ENCODE data around the gene FJX1. TPM values are rescaled to one million over a fixed set of nuclear protein-coding genes. Genes with fewer than 3 reads are reported as not detected.
A peak's percentile ranks its signal among the peaks of the same experiment; 100 is the strongest.

FJX1 gene, protein sequence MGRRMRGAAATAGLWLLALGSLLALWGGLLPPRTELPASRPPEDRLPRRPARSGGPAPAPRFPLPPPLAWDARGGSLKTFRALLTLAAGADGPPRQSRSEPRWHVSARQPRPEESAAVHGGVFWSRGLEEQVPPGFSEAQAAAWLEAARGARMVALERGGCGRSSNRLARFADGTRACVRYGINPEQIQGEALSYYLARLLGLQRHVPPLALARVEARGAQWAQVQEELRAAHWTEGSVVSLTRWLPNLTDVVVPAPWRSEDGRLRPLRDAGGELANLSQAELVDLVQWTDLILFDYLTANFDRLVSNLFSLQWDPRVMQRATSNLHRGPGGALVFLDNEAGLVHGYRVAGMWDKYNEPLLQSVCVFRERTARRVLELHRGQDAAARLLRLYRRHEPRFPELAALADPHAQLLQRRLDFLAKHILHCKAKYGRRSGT
- total RNA-seq (2014; rRNA removed; shearing (Covaris generic)) (16.1 and 18.4 TPM in 2 replicates), polyA plus RNA-seq (2016; fragmentation: Nextera tagmentation; extraction: Ambion mirVana) (9.4 and 10.0 TPM in 2 replicates)
- long read RNA-seq, partial matches to known transcripts: 0 of 4 reads
- long read RNA-seq, other reads (novel, unspliced or antisense): 1 of 4 reads

DNA sequence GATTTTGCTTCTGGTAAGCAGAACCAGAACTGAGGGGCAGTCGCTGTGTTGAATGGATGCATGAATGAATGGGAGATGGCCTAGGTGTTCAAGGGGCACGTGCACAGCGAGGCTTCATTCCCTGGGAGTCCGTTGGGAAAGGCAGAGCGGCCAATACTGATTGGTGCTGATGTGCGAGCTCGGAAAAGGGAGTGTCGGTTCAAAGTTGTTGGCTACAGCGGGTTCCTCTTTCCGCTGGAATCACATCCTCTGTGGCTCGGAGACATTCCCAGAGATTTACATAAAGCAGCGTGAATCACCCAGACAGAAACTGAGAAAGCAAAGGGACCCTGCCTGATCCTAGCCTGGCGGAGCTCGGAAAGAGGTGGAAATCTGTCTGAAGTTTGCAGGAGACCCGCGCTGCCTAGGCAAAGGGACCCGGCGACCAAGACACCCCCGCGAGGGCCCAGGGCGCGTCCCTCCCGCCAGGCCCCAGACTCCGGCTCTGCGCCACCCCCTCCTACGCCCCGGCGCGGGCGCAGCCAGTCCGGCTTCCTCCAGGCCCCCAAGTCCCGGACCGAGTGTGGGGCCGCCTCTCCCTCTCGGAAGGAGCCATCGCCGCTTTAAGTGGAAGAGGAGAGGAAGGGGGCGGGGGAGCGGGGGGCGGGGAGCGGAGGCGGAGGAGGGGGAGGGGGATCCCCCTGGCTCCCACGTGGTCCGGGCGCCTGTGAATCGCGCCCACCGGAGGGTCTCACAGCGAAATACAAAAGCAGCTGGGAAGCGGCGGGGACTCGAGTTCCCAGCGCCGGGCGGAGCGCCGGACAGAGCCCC lies at the start of gene FJX1:
FJX1 (plus strand) TSS at position 774 of the 810 bp plus-strand sequence. CDS start 177 bp downstream, outside the sequence.
- peak within 1 kb of the TSS; percentile 64 for H2AFZ ChIP-seq
- peak within 1 kb of the TSS; percentile 81 for H3K4me3 Mint-ChIP-seq
- H4K20me1 ChIP-seq (replicated peaks; ENCODE audit: insufficient read depth): no peaks in the 10 kb centered on the region
- H3K36me3 ChIP-seq (ENCODE audit: insufficient read depth): no peaks in the 10 kb centered on the region
- H3K9me3 Mint-ChIP-seq: peaks cover 7% of the 10 kb centered on the region
- peaks cover 15% of the 10 kb centered on the region for H3K36me3 Mint-ChIP-seq (ENCODE audit: low read depth)
- H3K9me2 ChIP-seq (ENCODE audit: insufficient read depth): no peaks in the 10 kb centered on the region
- peaks cover 38% of the 10 kb centered on the region for H3K27me3 ChIP-seq (ENCODE audit: insufficient read depth)
- H3K4me2 ChIP-seq: peak within 1 kb of the TSS; percentile 87
- H3K27me3 Mint-ChIP-seq (ENCODE audit: insufficient read depth, low read depth, poor library complexity): peaks cover 26% of the 10 kb centered on the region
- DNase-seq (ENCODE audit: low spot score) (peak; percentile 90), ATAC-seq (peak; percentile 55)
- no peak within 1 kb of the TSS for H3K27ac Mint-ChIP-seq
- peaks cover 14% of the 10 kb centered on the region for H3K4me1 ChIP-seq (ENCODE audit: insufficient read depth)
- H3K79me2 ChIP-seq (replicated peaks; ENCODE audit: insufficient read depth): no peaks in the 10 kb centered on the region
- peak within 1 kb of the TSS; percentile 65 for H3K4me3 ChIP-seq
- H3K27ac ChIP-seq (ENCODE audit: low read depth): no peak within 1 kb of the TSS
- H3F3A ChIP-seq (replicated peaks; ENCODE audit: low read depth): 0 out of 2 replicates have a peak, but pooled peaks cover 2% of the 10 kb centered on the region
- H3K4me1 Mint-ChIP-seq: peaks cover 46% of the 10 kb centered on the region
- TF ChIP-seq, protein P1, sequence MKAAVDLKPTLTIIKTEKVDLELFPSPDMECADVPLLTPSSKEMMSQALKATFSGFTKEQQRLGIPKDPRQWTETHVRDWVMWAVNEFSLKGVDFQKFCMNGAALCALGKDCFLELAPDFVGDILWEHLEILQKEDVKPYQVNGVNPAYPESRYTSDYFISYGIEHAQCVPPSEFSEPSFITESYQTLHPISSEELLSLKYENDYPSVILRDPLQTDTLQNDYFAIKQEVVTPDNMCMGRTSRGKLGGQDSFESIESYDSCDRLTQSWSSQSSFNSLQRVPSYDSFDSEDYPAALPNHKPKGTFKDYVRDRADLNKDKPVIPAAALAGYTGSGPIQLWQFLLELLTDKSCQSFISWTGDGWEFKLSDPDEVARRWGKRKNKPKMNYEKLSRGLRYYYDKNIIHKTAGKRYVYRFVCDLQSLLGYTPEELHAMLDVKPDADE (IDR thresholded peaks at IDR 0.05): no peak
- TF ChIP-seq STAT1 (IDR thresholded peaks at IDR 0.05; ENCODE audit: unreplicated experiment) (no peak), CREB1 (CRISPR knock-in tag; IDR thresholded peaks at IDR 0.05; ENCODE audit: low read depth) (no peak), NANOG (IDR thresholded peaks at IDR 0.05; ENCODE audit: borderline replicate concordance) (no peak), ZNF114 (CRISPR knock-in tag; IDR thresholded peaks at IDR 0.05) (no peak), JUNB (IDR thresholded peaks at IDR 0.05; ENCODE audit: unreplicated experiment) (no peak), EZH2phosphoT487 (IDR thresholded peaks at IDR 0.05; ENCODE audit: unreplicated experiment) (no peak), POLR2AphosphoS5 (IDR thresholded peaks at IDR 0.05; ENCODE audit: low read depth) (no peak)
- TF ChIP-seq, protein P2, sequence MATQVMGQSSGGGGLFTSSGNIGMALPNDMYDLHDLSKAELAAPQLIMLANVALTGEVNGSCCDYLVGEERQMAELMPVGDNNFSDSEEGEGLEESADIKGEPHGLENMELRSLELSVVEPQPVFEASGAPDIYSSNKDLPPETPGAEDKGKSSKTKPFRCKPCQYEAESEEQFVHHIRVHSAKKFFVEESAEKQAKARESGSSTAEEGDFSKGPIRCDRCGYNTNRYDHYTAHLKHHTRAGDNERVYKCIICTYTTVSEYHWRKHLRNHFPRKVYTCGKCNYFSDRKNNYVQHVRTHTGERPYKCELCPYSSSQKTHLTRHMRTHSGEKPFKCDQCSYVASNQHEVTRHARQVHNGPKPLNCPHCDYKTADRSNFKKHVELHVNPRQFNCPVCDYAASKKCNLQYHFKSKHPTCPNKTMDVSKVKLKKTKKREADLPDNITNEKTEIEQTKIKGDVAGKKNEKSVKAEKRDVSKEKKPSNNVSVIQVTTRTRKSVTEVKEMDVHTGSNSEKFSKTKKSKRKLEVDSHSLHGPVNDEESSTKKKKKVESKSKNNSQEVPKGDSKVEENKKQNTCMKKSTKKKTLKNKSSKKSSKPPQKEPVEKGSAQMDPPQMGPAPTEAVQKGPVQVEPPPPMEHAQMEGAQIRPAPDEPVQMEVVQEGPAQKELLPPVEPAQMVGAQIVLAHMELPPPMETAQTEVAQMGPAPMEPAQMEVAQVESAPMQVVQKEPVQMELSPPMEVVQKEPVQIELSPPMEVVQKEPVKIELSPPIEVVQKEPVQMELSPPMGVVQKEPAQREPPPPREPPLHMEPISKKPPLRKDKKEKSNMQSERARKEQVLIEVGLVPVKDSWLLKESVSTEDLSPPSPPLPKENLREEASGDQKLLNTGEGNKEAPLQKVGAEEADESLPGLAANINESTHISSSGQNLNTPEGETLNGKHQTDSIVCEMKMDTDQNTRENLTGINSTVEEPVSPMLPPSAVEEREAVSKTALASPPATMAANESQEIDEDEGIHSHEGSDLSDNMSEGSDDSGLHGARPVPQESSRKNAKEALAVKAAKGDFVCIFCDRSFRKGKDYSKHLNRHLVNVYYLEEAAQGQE (IDR thresholded peaks at IDR 0.05; ENCODE audit: unreplicated experiment): no peak
- TF ChIP-seq, protein P3, sequence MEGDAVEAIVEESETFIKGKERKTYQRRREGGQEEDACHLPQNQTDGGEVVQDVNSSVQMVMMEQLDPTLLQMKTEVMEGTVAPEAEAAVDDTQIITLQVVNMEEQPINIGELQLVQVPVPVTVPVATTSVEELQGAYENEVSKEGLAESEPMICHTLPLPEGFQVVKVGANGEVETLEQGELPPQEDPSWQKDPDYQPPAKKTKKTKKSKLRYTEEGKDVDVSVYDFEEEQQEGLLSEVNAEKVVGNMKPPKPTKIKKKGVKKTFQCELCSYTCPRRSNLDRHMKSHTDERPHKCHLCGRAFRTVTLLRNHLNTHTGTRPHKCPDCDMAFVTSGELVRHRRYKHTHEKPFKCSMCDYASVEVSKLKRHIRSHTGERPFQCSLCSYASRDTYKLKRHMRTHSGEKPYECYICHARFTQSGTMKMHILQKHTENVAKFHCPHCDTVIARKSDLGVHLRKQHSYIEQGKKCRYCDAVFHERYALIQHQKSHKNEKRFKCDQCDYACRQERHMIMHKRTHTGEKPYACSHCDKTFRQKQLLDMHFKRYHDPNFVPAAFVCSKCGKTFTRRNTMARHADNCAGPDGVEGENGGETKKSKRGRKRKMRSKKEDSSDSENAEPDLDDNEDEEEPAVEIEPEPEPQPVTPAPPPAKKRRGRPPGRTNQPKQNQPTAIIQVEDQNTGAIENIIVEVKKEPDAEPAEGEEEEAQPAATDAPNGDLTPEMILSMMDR (conservative IDR thresholded peaks at IDR 0.05; ENCODE audit: low read depth in 2 of 2): no peak
- TF ChIP-seq, protein P4, sequence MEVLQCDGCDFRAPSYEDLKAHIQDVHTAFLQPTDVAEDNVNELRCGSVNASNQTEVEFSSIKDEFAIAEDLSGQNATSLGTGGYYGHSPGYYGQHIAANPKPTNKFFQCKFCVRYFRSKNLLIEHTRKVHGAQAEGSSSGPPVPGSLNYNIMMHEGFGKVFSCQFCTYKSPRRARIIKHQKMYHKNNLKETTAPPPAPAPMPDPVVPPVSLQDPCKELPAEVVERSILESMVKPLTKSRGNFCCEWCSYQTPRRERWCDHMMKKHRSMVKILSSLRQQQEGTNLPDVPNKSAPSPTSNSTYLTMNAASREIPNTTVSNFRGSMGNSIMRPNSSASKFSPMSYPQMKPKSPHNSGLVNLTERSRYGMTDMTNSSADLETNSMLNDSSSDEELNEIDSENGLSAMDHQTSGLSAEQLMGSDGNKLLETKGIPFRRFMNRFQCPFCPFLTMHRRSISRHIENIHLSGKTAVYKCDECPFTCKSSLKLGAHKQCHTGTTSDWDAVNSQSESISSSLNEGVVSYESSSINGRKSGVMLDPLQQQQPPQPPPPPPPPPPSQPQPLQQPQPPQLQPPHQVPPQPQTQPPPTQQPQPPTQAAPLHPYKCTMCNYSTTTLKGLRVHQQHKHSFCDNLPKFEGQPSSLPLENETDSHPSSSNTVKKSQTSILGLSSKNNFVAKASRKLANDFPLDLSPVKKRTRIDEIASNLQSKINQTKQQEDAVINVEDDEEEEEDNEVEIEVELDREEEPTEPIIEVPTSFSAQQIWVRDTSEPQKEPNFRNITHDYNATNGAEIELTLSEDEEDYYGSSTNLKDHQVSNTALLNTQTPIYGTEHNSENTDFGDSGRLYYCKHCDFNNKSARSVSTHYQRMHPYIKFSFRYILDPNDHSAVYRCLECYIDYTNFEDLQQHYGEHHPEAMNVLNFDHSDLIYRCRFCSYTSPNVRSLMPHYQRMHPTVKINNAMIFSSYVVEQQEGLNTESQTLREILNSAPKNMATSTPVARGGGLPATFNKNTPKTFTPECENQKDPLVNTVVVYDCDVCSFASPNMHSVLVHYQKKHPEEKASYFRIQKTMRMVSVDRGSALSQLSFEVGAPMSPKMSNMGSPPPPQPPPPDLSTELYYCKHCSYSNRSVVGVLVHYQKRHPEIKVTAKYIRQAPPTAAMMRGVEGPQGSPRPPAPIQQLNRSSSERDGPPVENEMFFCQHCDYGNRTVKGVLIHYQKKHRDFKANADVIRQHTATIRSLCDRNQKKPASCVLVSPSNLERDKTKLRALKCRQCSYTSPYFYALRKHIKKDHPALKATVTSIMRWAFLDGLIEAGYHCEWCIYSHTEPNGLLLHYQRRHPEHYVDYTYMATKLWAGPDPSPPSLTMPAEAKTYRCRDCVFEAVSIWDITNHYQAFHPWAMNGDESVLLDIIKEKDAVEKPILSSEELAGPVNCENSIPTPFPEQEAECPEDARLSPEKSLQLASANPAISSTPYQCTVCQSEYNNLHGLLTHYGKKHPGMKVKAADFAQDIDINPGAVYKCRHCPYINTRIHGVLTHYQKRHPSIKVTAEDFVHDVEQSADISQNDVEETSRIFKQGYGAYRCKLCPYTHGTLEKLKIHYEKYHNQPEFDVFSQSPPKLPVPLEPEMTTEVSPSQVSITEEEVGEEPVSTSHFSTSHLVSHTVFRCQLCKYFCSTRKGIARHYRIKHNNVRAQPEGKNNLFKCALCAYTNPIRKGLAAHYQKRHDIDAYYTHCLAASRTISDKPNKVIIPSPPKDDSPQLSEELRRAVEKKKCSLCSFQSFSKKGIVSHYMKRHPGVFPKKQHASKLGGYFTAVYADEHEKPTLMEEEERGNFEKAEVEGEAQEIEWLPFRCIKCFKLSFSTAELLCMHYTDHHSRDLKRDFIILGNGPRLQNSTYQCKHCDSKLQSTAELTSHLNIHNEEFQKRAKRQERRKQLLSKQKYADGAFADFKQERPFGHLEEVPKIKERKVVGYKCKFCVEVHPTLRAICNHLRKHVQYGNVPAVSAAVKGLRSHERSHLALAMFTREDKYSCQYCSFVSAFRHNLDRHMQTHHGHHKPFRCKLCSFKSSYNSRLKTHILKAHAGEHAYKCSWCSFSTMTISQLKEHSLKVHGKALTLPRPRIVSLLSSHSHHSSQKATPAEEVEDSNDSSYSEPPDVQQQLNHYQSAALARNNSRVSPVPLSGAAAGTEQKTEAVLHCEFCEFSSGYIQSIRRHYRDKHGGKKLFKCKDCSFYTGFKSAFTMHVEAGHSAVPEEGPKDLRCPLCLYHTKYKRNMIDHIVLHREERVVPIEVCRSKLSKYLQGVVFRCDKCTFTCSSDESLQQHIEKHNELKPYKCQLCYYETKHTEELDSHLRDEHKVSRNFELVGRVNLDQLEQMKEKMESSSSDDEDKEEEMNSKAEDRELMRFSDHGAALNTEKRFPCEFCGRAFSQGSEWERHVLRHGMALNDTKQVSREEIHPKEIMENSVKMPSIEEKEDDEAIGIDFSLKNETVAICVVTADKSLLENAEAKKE (CRISPR knock-in tag; IDR thresholded peaks at IDR 0.05): no peak

Data from GM23338 (cell line).